Stimulated activated effector memory CD8-positive, alpha-beta T cell treated with anti-CD3 and anti-CD28 coated beads, Interleukin-12 subunit alpha, Interleukin-12 subunit beta, amount 100 ng/mL, for 72 hours (primary cell): ENCODE data around the gene ANKRD60.

Experiments
- ATAC-seq: fragments of 150-1000 bp; cut with Tn5 transposase; 2 replicates; pipeline ENCODE4 v1.10.0; 2021
- DNase-seq, 2 donors: peaks; one replicate each; pipeline ENCODE4 v3.0.0; 2021 to 2022; ENCODE audit warnings: low spot score in 2 of 2
- H3K27ac Mint-ChIP-seq: one replicate; pipeline ENCODE4 v1.8.0; 2022; ENCODE audit warnings: mild to moderate bottlenecking, mixed read lengths
- H3K36me3 Mint-ChIP-seq: one replicate; pipeline ENCODE4 v1.8.0; 2022; ENCODE audit warnings: mild to moderate bottlenecking, mixed read lengths
- H3K4me1 Mint-ChIP-seq: one replicate; pipeline ENCODE4 v1.8.0; 2022; ENCODE audit warnings: mixed read lengths
- H3K4me3 Mint-ChIP-seq: one replicate; pipeline ENCODE4 v1.8.0; 2022; ENCODE audit warnings: mild to moderate bottlenecking, mixed read lengths
- H3K9me3 Mint-ChIP-seq: one replicate; pipeline ENCODE4 v1.8.0; 2022; ENCODE audit warnings: mixed read lengths

ANKRD60 gene, protein sequence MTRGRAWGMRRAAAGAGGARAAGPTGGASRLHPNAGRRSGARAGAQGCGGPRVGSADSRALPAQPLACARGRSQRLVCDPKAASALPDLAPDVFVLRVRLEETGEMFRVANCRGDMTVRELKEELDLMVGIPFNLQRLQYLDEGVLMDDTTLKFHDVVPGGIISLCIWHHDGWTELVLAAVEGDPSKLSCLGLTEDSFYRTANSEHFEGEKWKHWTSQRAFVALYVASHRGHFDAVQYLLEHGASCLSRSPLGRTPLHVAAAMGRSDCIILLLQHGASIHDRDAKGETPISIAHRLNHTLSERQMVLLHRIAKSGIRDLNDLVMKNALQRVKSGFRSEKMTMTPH

DNA sequence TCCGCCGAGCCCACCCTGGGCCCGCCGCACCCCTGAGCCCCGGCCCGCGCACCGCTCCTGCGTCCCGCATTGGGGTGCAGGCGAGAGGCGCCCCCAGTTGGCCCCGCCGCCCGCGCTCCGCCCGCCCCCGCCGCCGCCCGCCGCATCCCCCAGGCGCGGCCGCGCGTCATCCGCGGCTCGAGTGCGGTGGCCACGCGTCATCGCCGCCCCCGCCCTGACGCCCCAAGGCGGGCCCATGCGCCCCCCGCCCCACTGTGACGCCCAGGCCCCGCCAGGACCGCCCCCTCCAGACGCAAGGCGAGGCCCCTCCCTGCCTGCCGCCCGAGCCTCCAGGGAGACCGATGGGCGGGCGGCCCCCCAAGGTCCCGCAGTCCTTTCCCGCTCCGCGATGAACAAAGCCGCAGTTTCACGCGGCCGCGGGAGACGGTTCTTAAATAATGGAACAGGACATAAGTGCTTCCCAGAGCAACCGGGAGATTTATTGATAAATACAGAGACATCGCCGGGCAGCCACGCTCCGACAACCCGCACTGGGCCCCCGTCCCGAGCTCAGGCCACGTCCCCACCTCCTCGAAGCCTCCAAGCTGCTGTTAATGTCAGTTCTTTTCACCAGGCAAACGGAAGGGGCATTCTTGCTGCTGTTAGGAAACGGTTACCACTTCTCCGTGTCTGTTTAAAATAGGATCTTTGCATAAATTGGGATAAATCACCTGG is at the start of gene ANKRD60:
ANKRD60 (minus strand) TSS at position 170 of the 714 bp plus-strand sequence; CDS start at position 170, 0 bp downstream.
- H3K36me3 Mint-ChIP-seq = peaks cover 6% of the 10 kb centered on the region
- H3K9me3 Mint-ChIP-seq = no peaks in the 10 kb centered on the region
- DNase-seq = no peak
- H3K27ac Mint-ChIP-seq = no peak within 1 kb of the TSS
- peak; percentile 24 for ATAC-seq
- H3K4me3 Mint-ChIP-seq = peak within 1 kb of the TSS; percentile 47
- H3K4me1 Mint-ChIP-seq = peaks cover 29% of the 10 kb centered on the region

DNA sequence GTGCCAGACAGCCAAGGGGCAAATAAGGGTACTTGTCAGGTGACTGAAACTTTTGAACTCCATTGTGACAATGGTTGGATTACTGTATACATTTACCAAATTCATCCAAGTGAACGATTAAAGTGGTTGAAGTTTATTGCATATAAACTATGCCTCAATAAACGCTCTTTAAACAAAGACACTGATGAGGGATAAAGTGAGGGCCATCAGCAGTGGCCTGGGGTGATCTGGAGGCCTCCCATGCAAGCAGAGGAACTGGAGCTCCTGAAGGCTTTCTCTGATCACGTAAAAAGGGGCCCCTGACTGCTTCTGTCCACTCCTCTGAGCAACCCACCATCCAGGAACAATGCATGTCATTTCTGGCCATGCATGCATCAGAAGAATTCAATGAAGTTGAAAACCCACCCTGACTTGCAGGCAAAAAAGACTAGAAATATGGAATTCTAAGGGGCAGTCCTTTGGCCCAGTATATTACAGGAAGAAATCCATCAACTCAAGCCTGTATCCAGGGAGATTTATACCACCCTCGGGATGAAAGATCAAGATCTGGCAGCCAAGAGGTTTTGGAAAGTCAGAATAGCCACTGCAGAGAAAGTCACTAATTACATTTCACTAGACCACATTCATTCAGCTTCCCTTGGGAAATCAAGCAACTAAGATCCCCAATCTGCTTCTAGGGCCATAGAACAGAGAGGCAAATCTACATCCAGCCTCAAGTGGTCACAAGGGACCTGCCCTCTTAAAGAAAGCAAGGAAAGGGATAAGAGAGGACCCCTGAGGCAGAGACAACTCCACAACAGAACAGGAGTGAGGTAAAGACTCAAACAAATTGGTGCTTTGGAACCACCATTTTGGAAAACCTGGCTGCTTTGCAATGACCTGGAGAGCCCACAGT is 49.4 kb upstream of the ANKRD60 start:
- DNase-seq (no peak), ATAC-seq (no peak)
- Mint-ChIP-seq H3K4me1 (peaks cover 5% of the 10 kb centered on the region), H3K36me3 (no peaks in the 10 kb centered on the region), H3K27ac (no peak overlapping the region), H3K4me3 (no peak overlapping the region), H3K9me3 (no peaks in the 10 kb centered on the region)

DNA sequence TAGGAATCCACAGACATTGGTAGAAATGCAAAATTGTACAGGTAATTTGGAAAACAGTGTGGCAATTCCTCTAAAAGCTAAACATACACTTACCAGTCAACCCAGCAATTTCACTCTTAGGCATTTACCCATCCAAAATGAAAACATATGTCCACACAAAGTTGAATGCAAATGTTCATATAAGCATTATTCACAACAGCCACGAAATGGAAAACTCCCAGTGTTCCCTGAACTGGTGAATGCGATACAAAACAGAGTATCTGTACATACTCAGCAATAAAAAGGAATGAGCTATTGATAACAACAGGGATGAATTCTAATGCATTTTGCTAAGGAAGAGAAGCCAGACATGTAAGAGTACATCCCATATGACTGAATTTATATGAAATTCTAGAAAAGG is 48.7 kb upstream of the ANKRD60 start:
- H3K36me3 Mint-ChIP-seq = peaks cover 2% of the 10 kb centered on the region
- DNase-seq = no peak
- no peak overlapping the region for H3K4me3 Mint-ChIP-seq
- H3K4me1 Mint-ChIP-seq = peaks cover 8% of the 10 kb centered on the region
- H3K9me3 Mint-ChIP-seq = no peaks in the 10 kb centered on the region
- H3K27ac Mint-ChIP-seq = no peak overlapping the region
- no peak for ATAC-seq

DNA sequence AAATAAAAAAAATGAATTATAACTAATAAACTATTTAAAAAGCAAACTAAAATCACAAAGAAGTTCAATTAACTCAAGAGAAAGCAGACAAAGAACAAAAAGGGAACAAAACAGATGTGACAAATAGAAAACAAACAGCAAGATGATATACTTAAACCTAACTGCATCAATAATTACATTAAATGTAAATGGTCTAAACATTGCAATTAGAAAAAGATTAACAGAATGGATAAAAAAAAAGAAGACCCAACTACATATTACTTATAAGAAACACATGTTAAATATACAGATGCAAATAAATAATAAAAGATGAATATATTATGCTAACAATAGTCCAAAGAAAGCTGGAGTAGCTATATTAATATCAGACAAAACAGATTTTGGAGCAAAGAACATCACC is 45.9 kb upstream of the ANKRD60 start:
- ATAC-seq = no peak
- H3K4me1 Mint-ChIP-seq = peaks cover 10% of the 10 kb centered on the region
- H3K4me3 Mint-ChIP-seq = no peak overlapping the region
- no peaks in the 10 kb centered on the region for H3K9me3 Mint-ChIP-seq
- no peak for DNase-seq
- H3K27ac Mint-ChIP-seq = no peak overlapping the region
- peaks cover 30% of the 10 kb centered on the region for H3K36me3 Mint-ChIP-seq

DNA sequence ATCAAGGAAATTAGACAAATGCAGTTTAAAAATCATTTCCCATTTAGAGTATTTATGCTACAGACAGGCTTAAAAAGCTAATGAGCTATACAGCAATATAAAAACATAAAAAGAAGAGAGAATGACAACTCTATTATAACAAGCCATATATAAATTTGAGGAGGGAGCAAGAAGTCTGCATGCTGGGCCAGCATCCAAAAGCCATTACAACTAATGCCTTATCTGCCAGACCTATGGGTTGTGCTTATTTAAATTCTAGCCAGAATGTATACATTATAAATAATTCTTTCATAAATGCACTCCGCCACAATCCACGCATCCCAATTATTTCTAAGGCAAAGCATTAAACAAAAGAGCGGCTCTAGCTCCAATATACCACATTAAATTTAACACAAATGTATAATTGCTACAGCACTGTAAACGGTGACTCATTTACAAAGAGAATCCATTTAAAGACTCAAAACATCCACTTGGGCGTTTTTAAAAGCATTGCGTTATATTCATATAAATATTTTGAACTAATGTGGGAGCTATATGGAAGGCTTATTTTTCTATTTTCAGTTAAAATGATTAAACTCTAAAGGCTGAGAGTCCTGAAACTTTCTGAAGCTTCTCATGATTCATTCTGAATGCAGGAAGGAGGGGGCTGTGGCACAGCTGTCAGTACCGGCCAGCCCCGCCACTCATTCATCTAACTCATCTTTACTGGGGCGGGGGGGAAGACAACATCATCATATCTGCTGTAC is 43.3 kb upstream of the ANKRD60 start:
- H3K4me1 Mint-ChIP-seq = peaks cover 30% of the 10 kb centered on the region
- DNase-seq = peak in 1 of 2 donors; percentile 61
- no peak overlapping the region for H3K27ac Mint-ChIP-seq
- no peaks in the 10 kb centered on the region for H3K9me3 Mint-ChIP-seq
- no peak overlapping the region for H3K4me3 Mint-ChIP-seq
- H3K36me3 Mint-ChIP-seq = peaks cover 45% of the 10 kb centered on the region
- ATAC-seq = peak; percentile 99

DNA sequence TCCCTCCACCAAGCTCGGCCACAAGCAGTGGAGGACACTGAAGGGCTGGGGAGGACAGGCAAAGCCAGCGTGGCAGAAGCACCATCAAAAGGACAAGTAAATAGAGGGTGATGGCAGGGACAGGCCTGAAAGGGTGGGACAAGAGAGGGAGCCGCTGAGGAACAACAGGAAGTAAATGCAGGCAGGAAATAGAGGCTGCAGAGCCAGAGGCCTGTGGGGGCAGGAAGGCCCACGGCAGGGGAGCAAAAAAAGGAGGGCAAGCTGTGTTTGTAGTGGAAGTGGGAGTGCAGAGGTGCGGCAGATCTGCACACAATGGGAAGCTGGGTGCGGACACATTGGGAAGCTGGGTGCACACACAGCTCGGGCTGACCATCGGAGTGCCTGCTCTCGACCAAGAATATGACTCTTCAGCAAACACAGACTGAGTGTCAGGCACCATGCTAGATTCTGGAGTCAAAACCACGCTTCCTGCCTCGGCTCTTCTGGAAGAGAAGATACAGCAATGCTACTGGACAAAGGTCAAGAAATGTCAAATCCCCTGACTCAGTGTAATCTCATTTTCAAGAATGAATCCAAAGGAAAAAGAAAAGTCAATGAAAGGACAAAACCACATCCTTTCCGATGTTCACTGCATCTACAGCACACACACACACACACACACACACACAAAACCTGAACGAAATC is 40.6 kb upstream of the ANKRD60 start:
- Mint-ChIP-seq H3K36me3 (peaks cover 45% of the 10 kb centered on the region), H3K4me3 (no peak overlapping the region), H3K27ac (peak overlapping the region; percentile 46), H3K4me1 (peaks cover 30% of the 10 kb centered on the region), H3K9me3 (no peaks in the 10 kb centered on the region)
- DNase-seq (no peak), ATAC-seq (no peak)

DNA sequence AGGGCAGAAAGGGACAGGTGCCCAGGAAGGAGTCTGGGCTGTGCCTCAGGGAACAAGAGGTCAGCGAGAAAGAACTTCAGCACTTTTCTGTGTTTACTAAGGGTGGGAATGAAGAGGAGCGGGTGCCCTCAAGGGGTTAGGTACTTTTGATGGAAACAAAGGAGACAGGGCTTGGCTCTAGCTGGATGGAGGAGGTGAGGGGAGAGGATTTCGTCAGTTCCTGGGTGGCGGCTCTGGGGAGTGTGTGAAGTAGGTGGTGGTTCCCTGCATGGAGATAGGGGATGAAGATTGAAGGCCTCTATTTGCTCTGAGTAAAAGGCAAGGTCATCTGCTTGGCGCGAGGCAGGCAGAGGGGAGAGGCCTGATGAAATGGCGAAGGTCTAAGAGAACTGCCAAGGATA is 40.0 kb upstream of the ANKRD60 start:
- no peaks in the 10 kb centered on the region for H3K9me3 Mint-ChIP-seq
- H3K36me3 Mint-ChIP-seq = peaks cover 45% of the 10 kb centered on the region
- ATAC-seq (no peak), DNase-seq (no peak)
- no peak overlapping the region for H3K4me3 Mint-ChIP-seq
- peak overlapping the region; percentile 46 for H3K27ac Mint-ChIP-seq
- H3K4me1 Mint-ChIP-seq = peaks cover 30% of the 10 kb centered on the region

DNA sequence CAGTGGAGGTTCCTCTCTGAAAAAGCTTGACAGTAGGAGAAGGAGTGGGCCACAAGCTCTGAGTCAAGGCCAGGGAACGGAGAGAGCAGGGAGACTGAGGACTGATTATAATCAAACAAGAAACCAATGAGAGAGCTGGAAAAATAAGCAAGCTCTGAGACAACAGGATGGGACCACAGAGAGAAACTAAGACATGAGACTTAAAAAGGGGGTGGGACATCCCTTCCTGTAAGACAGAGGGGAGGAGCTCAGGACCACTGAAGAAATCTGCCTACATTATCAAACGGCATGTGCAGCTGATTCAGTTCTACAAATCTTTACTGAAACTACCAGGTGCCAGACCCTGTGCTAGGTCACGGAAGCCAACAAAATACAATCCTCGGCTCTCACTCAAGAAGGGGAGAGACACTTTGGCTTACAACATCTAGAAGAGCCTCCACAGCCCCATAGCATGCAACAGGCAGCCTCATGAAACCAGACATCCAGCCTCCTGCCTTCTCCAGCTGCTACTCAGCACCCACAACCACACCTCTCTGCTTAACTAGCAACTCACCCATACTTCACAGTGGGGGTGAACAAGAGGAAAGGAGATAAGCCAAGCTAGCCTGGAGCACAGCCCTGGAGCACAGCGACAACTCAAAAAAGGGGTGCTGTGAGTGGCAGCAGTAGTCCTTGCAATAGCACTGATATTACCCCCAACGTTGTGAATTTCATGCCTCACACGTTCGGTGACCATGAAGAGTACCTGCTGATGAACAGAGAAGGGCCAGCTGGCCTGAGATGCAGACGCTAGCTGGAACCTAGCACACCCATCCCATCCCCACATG is 39.1 kb upstream of the ANKRD60 start:
- peaks cover 45% of the 10 kb centered on the region for H3K36me3 Mint-ChIP-seq
- H3K9me3 Mint-ChIP-seq = no peaks in the 10 kb centered on the region
- H3K27ac Mint-ChIP-seq = no peak overlapping the region
- ATAC-seq (no peak), DNase-seq (no peak)
- H3K4me3 Mint-ChIP-seq = no peak overlapping the region
- peaks cover 30% of the 10 kb centered on the region for H3K4me1 Mint-ChIP-seq

DNA sequence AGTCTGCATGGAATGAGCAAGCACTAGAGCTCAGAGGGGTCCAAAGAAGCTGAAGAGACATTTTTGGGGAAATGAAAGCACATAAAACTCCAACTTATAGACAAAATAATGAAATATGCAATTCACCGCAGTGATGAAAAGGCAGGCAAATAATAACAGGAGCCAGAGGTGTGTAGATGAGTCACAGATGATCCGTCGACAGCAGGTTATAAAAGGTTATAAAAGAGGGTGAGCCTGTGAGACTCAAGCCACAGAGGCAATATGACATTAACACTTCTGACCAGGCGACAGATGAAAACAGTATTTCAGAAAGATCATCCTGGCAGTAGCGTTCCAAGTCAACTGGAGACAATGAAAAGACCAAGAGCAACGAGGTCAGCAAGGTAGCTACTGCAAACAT is 35.8 kb upstream of the ANKRD60 start:
- Mint-ChIP-seq H3K27ac (no peak overlapping the region), H3K4me3 (no peak overlapping the region), H3K4me1 (peaks cover 20% of the 10 kb centered on the region), H3K36me3 (peaks cover 14% of the 10 kb centered on the region), H3K9me3 (no peaks in the 10 kb centered on the region)
- DNase-seq (no peak), ATAC-seq (no peak)

DNA sequence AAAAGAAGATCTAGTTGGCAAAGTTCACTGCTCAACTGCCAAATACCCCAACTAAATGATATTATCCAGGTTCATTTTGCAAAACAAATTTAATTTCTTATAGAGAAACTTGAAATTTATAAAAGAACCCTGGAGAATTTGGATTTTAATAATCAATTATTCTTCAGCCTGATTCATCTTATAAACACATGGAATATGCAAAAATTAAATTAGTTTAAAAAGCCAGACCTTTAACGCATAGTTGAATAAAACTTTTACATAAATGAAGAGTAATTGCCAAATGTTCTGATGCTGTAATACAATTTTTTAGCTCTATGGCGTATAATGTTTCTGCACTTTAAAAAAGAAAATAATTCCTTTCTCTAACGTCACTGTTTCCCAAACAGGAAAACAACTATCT is 33.2 kb upstream of the ANKRD60 start:
- no peaks in the 10 kb centered on the region for H3K36me3 Mint-ChIP-seq
- DNase-seq (no peak), ATAC-seq (no peak)
- no peak overlapping the region for H3K4me3 Mint-ChIP-seq
- no peaks in the 10 kb centered on the region for H3K9me3 Mint-ChIP-seq
- H3K4me1 Mint-ChIP-seq = peaks cover 11% of the 10 kb centered on the region
- no peak overlapping the region for H3K27ac Mint-ChIP-seq

DNA sequence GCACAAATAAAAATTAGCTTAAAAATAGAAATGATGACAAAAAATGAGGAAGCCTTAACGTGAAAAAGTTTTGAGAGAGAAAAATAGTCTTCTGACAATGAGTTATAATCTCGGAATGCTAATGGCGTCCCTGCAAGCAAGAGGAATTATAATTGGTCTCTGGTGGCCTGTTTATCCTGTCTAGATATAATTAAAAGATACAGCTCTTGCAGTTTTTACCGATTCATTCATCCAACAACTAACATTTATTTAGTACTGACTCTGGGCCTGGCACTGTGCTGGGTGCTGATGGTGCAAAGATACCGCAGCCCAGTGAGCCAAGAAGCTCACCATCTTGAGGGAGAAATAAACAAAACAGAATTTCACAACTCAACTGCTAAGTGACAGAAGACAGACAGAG is 31.6 kb upstream of the ANKRD60 start:
- DNase-seq = no peak
- peak overlapping the region; percentile 2 for H3K27ac Mint-ChIP-seq
- H3K9me3 Mint-ChIP-seq = no peaks in the 10 kb centered on the region
- peaks cover 16% of the 10 kb centered on the region for H3K4me1 Mint-ChIP-seq
- H3K36me3 Mint-ChIP-seq = no peaks in the 10 kb centered on the region
- H3K4me3 Mint-ChIP-seq = no peak overlapping the region
- ATAC-seq = no peak

DNA sequence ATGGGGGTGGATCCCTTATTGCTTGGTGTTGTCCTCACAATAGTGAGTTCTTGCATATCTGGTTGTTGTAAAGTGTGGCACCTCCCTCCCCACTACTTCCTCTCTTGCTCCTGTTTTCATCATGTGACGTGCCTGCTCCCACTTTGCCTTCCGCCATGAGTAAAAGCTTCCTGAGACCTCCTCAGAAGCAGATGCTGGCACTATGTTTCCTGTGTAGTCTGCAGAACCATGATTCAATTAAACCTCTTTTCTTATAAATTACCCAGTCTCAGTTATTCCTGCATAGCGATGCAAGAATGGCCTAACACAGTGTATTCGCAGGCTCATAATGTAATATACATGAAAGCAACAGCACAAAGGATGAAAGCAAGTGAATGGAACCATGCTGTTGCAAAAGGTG is 28.4 kb upstream of the ANKRD60 start:
- ATAC-seq = no peak
- H3K36me3 Mint-ChIP-seq = peaks cover 6% of the 10 kb centered on the region
- no peaks in the 10 kb centered on the region for H3K9me3 Mint-ChIP-seq

DNA sequence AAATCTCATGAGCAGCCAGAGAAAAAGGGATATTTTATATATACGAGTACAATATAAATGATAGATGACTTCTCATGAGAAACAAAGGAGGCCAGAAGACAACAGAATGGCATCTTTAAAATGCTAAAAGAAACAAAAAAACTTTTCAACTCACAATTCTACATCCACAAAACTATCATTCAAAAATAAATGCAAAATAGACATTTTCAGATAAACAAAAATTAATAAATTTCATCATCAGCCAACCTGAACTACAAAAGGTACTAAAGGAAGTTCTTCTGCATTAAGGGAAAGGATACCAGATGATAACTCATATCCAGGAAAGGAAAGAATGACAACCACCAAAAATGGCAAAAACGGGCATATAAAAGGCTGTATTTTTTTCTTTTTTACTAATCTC is 27.9 kb upstream of the ANKRD60 start:
- ATAC-seq = no peak
- Mint-ChIP-seq H3K9me3 (no peaks in the 10 kb centered on the region), H3K4me3 (no peak overlapping the region), H3K27ac (peak overlapping the region; percentile 24), H3K36me3 (peaks cover 8% of the 10 kb centered on the region), H3K4me1 (peaks cover 25% of the 10 kb centered on the region)
- no peak for DNase-seq

More for the DNA sequence above, 28.4 kb upstream of the ANKRD60 start:
- no peak for DNase-seq
- Mint-ChIP-seq H3K4me1 (peaks cover 24% of the 10 kb centered on the region), H3K4me3 (no peak overlapping the region), H3K27ac (peak overlapping the region; percentile 24)

DNA sequence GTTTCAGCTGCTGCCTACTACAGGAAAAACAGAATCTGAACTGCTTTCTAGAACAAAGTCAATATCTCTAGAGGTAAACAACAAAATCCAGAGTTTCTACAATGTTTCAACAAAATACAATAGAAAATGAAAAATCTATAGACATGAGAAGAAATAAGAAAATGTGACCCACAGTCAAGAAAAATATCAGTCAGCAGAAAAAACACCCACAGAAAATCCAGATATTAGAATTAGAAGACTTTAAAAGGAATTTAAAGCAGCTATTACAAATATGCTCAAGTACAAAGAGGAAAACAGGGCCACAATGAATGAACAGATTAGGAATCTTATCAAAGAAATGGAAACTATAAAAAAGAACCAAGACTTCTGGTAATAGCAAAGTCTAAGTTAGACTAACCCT is 26.4 kb upstream of the ANKRD60 start:
- no peak overlapping the region for H3K4me3 Mint-ChIP-seq
- ATAC-seq (no peak), DNase-seq (no peak)
- no peaks in the 10 kb centered on the region for H3K9me3 Mint-ChIP-seq
- H3K27ac Mint-ChIP-seq = peak overlapping the region; percentile 13
- H3K36me3 Mint-ChIP-seq = peaks cover 22% of the 10 kb centered on the region
- peaks cover 25% of the 10 kb centered on the region for H3K4me1 Mint-ChIP-seq
